HepG2 (cell line): ENCODE measurements around the gene IL17RB. TPM values are rescaled to one million over a fixed set of nuclear protein-coding genes. Genes with fewer than 3 reads are reported as not detected.

Experiments
- ARHGAP35 ChIP-seq: sonication (generic); formaldehyde crosslinking; IDR thresholded peaks from 2 replicates; pipeline ENCODE4 v1.9.0; 2022; ENCODE audit warnings: mild to moderate bottlenecking, inconsistent platforms, moderate library complexity, missing genetic modification reagents, borderline replicate concordance
- GATAD1 ChIP-seq: IDR thresholded peaks from 2 replicates; pipeline ENCODE4 v1.6.1; 2016; ENCODE audit warnings: missing genetic modification reagents, missing compliant biosample characterization
- NKX3-1 ChIP-seq: sonication (generic); formaldehyde crosslinking; IDR thresholded peaks from 2 replicates; pipeline ENCODE4 v1.5.0; 2020; ENCODE audit warnings: missing genetic modification reagents
- PAX8 ChIP-seq: sonication (generic); formaldehyde crosslinking; IDR thresholded peaks from 2 replicates; pipeline ENCODE4 v1.8.0; 2022; ENCODE audit warnings: mild to moderate bottlenecking, missing genetic modification reagents, borderline replicate concordance
- POLR2G ChIP-seq: fragments of 200-400 bp; formaldehyde crosslinking; IDR thresholded peaks from 2 replicates; pipeline ENCODE4 v1.6.1; 2018; ENCODE audit warnings: mild to moderate bottlenecking, low read depth, low read length, moderate library complexity
- RBM39 ChIP-seq: fragments of 200-400 bp; formaldehyde crosslinking; IDR thresholded peaks from one replicate; pipeline ENCODE4 v1.6.1; 2018; ENCODE audit warnings: antibody characterized with exemption, mild to moderate bottlenecking, low read depth, low read length; ENCODE audit not compliant: poor library complexity, severe bottlenecking
- ZBTB38 ChIP-seq: sonication (generic); formaldehyde crosslinking; IDR thresholded peaks from 2 replicates; pipeline ENCODE4 v1.5.1; 2020; ENCODE audit warnings: mild to moderate bottlenecking, missing genetic modification reagents
- ZBTB7B ChIP-seq: sonication (generic); formaldehyde crosslinking; IDR thresholded peaks from 2 replicates; pipeline ENCODE4 v1.4.0; 2020; ENCODE audit warnings: missing genetic modification reagents
- ZC3H13 ChIP-seq: sonication (generic); formaldehyde crosslinking; IDR thresholded peaks from 2 replicates; pipeline ENCODE4 v1.8.1; 2023; ENCODE audit warnings: mild to moderate bottlenecking, missing genetic modification reagents, moderate library complexity
- ZNF143 ChIP-seq: sonication (generic); formaldehyde crosslinking; IDR thresholded peaks from 2 replicates; pipeline ENCODE4 v1.4.0; 2020; ENCODE audit warnings: missing genetic modification reagents
- ZNF17 ChIP-seq: sonication (generic); formaldehyde crosslinking; IDR thresholded peaks from 2 replicates; pipeline ENCODE4 v1.5.0; 2020; ENCODE audit warnings: mild to moderate bottlenecking, missing genetic modification reagents
- ZNF546 ChIP-seq: sonication (generic); formaldehyde crosslinking; conservative IDR thresholded peaks from 2 replicates; pipeline ENCODE4 v1.8.1; 2023; ENCODE audit warnings: mild to moderate bottlenecking, missing genetic modification reagents
- ZNF780A ChIP-seq: sonication (generic); formaldehyde crosslinking; IDR thresholded peaks from 2 replicates; pipeline ENCODE4 v1.8.0; 2022; ENCODE audit warnings: mild to moderate bottlenecking, missing genetic modification reagents, moderate library complexity
- ZNF850 ChIP-seq: sonication (generic); formaldehyde crosslinking; conservative IDR thresholded peaks from 2 replicates; pipeline ENCODE4 v1.9.0; 2021; ENCODE audit warnings: mild to moderate bottlenecking, missing genetic modification reagents
- polyA plus RNA-seq, 8 experiments: library from polyadenylated mRNA; depleted of rRNA in 3 of 8; stranded (reverse) in 7 of 8; unstranded in 1 of 8; fragments of >200 nt; fragmentation: Illumina TruSeq in 4 of 8; extraction: Trizol in 4 of 8; gene quantifications; 2 replicates each; pipeline versions ENCODE4 v1.2.1 to v1.2.3, GENCODE V29; 2011 to 2016; ENCODE audit warnings: low read depth in 4 of 8, missing spikeins in 1 of 8, mixed read lengths in 1 of 8; ENCODE audit not compliant: insufficient read depth in 1 of 8
- total RNA-seq, 5 experiments: library from RNA; depleted of rRNA; stranded (reverse); fragments of >200 nt; fragmentation: Illumina TruSeq; extraction: Trizol; gene quantifications; 2 replicates each; pipeline ENCODE4 v1.2.3, GENCODE V29; 2016; ENCODE audit warnings: low read depth in 1 of 5
- TF ChIP-seq, protein P1 (sequence below): sonication (generic); formaldehyde crosslinking; IDR thresholded peaks from 2 replicates; pipeline ENCODE4 v1.8.1; 2023; ENCODE audit warnings: mild to moderate bottlenecking, missing genetic modification reagents
- TF ChIP-seq, protein P2 (sequence below): sonication (generic); formaldehyde crosslinking; IDR thresholded peaks from 2 replicates; pipeline ENCODE4 v1.8.0; 2023; ENCODE audit warnings: mild to moderate bottlenecking, missing genetic modification reagents
- TF ChIP-seq, protein P3 (sequence below): sonication (generic); formaldehyde crosslinking; conservative IDR thresholded peaks from 2 replicates; pipeline ENCODE4 v1.4.0; 2020; ENCODE audit warnings: mild to moderate bottlenecking, missing genetic modification reagents, moderate library complexity
- TF ChIP-seq, protein P4 (sequence below): sonication (generic); formaldehyde crosslinking; conservative IDR thresholded peaks from 2 replicates; pipeline ENCODE4 v1.8.0; 2022; ENCODE audit warnings: low read depth, missing genetic modification reagents
- TF ChIP-seq, protein P5 (sequence below): sonication (generic); formaldehyde crosslinking; IDR thresholded peaks from 2 replicates; pipeline ENCODE4 v1.4.0; 2020; ENCODE audit warnings: missing genetic modification reagents
- TF ChIP-seq, protein P6 (sequence below): sonication (generic); formaldehyde crosslinking; IDR thresholded peaks from 2 replicates; pipeline ENCODE4 v1.8.1; 2022; ENCODE audit warnings: mild to moderate bottlenecking, missing genetic modification reagents

Gene IL17RB
- total and polyA plus RNA-seq, 2 of the 13 experiments (the other 11 are each of a cell fraction or from before 2014, with no cell fraction given): 130 to 190 TPM

DNA sequence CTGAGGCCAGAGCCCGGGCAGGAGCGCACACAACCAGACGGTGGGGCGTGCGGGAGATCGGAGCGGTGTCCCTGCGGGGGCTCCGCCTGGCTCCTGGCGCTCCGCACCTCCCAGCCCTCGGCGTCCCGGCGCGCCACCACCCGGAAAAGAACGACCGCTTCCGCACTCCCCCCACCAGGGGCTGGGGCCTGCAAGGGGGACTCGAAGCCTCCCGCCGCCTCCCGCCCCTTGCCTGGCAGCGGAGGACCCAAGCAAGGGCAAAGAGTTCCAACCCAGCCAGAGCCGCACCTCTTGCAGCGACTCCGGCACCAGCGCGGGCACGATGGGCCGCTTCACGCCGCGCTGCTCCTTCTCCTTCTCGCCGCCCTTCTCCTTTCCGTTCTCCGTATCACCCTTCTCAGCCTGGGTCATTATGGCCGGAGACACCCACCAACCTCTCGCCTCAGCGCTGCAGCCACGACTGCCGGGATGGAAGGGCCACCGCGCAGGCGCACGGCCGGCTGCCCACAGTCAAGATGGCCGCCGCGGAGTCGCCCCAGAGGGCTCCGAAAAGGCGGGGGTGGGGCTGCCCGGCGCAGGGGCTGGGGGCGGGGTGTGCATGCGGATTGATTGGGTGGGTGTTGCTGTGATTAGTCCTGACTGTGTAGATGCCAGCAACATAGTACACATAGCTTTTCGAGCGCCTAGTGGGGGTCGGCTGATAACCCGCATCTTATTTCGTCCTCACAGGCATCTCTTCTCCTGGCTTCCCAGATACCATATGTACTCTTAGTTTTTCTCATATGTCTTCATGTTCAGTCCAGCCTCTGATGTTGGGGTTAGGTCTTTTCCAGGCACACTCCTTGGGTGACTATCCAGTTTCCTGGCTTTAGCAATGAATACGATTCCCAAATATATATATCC is 35.6 kb downstream of the IL17RB start, which contains the start of gene ACTR8 (continued):
- TF ChIP-seq ZNF17 (CRISPR knock-in tag) (no peak), NKX3-1 (no peak), ZBTB38 (peak; percentile 75; the same call in 1 of the 2 replicates), ZNF780A (CRISPR knock-in tag) (no peak), ZC3H13 (CRISPR knock-in tag) (peak; percentile 87), RBM39 (peak; percentile 67), ZNF546 (CRISPR knock-in tag) (peak; percentile 71; the same call in 1 of the 2 replicates), ARHGAP35 (peak; percentile 82; the same call in 1 of the 2 replicates), ZNF850 (CRISPR knock-in tag) (0 out of 2 replicates have a peak, but pooled peaks have one; percentile 47), PAX8 (CRISPR knock-in tag) (peak; percentile 73; the same call in 1 of the 2 replicates), POLR2G (peak; percentile 96), GATAD1 (peak; percentile 80), ZBTB7B (CRISPR knock-in tag) (peak; percentile 81), ZNF143 (peak; percentile 74; the same call in 1 of the 2 replicates)
- TF ChIP-seq, protein P1, sequence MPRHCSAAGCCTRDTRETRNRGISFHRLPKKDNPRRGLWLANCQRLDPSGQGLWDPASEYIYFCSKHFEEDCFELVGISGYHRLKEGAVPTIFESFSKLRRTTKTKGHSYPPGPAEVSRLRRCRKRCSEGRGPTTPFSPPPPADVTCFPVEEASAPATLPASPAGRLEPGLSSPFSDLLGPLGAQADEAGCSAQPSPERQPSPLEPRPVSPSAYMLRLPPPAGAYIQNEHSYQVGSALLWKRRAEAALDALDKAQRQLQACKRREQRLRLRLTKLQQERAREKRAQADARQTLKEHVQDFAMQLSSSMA (CRISPR knock-in tag): peak; percentile 87; the same call in 1 of the 2 replicates
- TF ChIP-seq, protein P2, sequence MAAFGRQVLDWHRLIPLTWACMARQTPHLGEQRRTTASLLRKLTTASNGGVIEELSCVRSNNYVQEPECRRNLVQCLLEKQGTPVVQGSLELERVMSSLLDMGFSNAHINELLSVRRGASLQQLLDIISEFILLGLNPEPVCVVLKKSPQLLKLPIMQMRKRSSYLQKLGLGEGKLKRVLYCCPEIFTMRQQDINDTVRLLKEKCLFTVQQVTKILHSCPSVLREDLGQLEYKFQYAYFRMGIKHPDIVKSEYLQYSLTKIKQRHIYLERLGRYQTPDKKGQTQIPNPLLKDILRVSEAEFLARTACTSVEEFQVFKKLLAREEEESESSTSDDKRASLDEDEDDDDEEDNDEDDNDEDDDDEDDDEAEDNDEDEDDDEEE (CRISPR knock-in tag): 0 out of 2 replicates have a peak, but pooled peaks have one; percentile 34
- TF ChIP-seq, protein P3, sequence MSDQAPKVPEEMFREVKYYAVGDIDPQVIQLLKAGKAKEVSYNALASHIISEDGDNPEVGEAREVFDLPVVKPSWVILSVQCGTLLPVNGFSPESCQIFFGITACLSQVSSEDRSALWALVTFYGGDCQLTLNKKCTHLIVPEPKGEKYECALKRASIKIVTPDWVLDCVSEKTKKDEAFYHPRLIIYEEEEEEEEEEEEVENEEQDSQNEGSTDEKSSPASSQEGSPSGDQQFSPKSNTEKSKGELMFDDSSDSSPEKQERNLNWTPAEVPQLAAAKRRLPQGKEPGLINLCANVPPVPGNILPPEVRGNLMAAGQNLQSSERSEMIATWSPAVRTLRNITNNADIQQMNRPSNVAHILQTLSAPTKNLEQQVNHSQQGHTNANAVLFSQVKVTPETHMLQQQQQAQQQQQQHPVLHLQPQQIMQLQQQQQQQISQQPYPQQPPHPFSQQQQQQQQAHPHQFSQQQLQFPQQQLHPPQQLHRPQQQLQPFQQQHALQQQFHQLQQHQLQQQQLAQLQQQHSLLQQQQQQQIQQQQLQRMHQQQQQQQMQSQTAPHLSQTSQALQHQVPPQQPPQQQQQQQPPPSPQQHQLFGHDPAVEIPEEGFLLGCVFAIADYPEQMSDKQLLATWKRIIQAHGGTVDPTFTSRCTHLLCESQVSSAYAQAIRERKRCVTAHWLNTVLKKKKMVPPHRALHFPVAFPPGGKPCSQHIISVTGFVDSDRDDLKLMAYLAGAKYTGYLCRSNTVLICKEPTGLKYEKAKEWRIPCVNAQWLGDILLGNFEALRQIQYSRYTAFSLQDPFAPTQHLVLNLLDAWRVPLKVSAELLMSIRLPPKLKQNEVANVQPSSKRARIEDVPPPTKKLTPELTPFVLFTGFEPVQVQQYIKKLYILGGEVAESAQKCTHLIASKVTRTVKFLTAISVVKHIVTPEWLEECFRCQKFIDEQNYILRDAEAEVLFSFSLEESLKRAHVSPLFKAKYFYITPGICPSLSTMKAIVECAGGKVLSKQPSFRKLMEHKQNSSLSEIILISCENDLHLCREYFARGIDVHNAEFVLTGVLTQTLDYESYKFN (CRISPR knock-in tag): peak; percentile 58
- TF ChIP-seq, protein P4, sequence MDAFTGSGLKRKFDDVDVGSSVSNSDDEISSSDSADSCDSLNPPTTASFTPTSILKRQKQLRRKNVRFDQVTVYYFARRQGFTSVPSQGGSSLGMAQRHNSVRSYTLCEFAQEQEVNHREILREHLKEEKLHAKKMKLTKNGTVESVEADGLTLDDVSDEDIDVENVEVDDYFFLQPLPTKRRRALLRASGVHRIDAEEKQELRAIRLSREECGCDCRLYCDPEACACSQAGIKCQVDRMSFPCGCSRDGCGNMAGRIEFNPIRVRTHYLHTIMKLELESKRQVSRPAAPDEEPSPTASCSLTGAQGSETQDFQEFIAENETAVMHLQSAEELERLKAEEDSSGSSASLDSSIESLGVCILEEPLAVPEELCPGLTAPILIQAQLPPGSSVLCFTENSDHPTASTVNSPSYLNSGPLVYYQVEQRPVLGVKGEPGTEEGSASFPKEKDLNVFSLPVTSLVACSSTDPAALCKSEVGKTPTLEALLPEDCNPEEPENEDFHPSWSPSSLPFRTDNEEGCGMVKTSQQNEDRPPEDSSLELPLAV (CRISPR knock-in tag): no peak
- TF ChIP-seq, protein P5, sequence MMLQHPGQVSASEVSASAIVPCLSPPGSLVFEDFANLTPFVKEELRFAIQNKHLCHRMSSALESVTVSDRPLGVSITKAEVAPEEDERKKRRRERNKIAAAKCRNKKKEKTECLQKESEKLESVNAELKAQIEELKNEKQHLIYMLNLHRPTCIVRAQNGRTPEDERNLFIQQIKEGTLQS (CRISPR knock-in tag): no peak
- TF ChIP-seq, protein P6, sequence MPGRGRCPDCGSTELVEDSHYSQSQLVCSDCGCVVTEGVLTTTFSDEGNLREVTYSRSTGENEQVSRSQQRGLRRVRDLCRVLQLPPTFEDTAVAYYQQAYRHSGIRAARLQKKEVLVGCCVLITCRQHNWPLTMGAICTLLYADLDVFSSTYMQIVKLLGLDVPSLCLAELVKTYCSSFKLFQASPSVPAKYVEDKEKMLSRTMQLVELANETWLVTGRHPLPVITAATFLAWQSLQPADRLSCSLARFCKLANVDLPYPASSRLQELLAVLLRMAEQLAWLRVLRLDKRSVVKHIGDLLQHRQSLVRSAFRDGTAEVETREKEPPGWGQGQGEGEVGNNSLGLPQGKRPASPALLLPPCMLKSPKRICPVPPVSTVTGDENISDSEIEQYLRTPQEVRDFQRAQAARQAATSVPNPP (CRISPR knock-in tag): peak; percentile 79; the same call in 1 of the 2 replicates
